Ovary (tissue), 3 donors: ENCODE results near the gene RPP25L.

Source experiments
- CTCF ChIP-seq, 3 donors: fragments of 450-650 bp in 2 of 3; fragments of 200-600 bp in 1 of 3; IDR thresholded peaks; one replicate each; pipeline versions ENCODE4 v1.5.1 to v1.8.0; 2016 to 2022; ENCODE audit warnings: antibody characterized with exemption in 3 of 3, mild to moderate bottlenecking in 1 of 3
- POLR2A ChIP-seq: fragments of 450-650 bp; IDR thresholded peaks from one replicate; pipeline ENCODE4 v1.6.1; 2017; ENCODE audit warnings: antibody characterized with exemption, mild to moderate bottlenecking, moderate library complexity
- donor health status: DM: no; HTN: no; CAD: no.

- no peak for TF ChIP-seq CTCF (IDR thresholded peaks at IDR 0.05)
- no peak for TF ChIP-seq POLR2A
Observed at GRCh38 chr9:34562135-34562745, 49.7 kb downstream of the RPP25L start.
